Measurements from ENCODE around the gene CORO6. TPM values are rescaled to one million over a fixed set of nuclear protein-coding genes. Genes with fewer than 3 reads are reported as not detected.

Gene CORO6
- total and polyA plus RNA-seq, 2 of the 4 experiments (the other 2 are of a cell fraction), result 3.4 to 7.6 TPM

GRCh38 chr17:29594519-29595090 is 28.1 kb downstream of the CORO6 start:
- no peaks in the 10 kb centered on the region for H3K36me3 ChIP-seq (ENCODE audit: control insufficient read depth, insufficient read depth, low read length)
- in situ Hi-C loops (cut with MboI; ENCODE audit: low sequenced_read_pairs), result no loop called here

More at GRCh38 chr17:29594519-29595090, 28.1 kb downstream of the CORO6 start:
- no peak overlapping the region for H3K56ac ChIP-seq (ENCODE audit: extremely low read depth, insufficient read depth, low read length)
- H3K14ac ChIP-seq (replicated peaks; ENCODE audit: low read depth, low read length), result no peak overlapping the region
- no peak overlapping the region for H3K4ac ChIP-seq (ENCODE audit: low read depth, low read length)
- H3K79me1 ChIP-seq (ENCODE audit: low read depth in 1 of 2, low read length in 2 of 2), result peaks cover 0 to 22% of the 10 kb centered on the region in 2 experiments
- no peak overlapping the region for H2AK5ac ChIP-seq (ENCODE audit: low read depth, low read length)
- H2AFZ ChIP-seq (replicated peaks; ENCODE audit: low read length, poor library complexity), result peak overlapping the region; percentile 89
- no peak overlapping the region for H2BK120ac ChIP-seq (ENCODE audit: low read depth, low read length)
- DNase-seq, result no peak
- dilution Hi-C loops (cut with HindIII; ENCODE audit: low sequenced_read_pairs, unreplicated experiment) (no loop called here), intact Hi-C loops (cut with micrococcal nuclease) (no loop called here)
- BruUV-seq (replicated peaks), result no TSS peak
- H4K8ac ChIP-seq (ENCODE audit: low read depth in 2 of 2, low read length in 2 of 2), result no peak overlapping the region
- POLR2A ChIA-PET (ENCODE audit: unreplicated experiment), result interaction anchor here (0.6 kb wide), 1 partner anchor 640 kb away, joined by 3 read pairs; no protein-coding TSS in a partner anchor
- peaks cover 2% of the 10 kb centered on the region; the same call in 1 of the 2 replicates for H3K27me3 ChIP-seq (ENCODE audit: control insufficient read depth, insufficient read depth, low read length)
- no peak overlapping the region for H3K4me3 ChIP-seq (ENCODE audit: insufficient read depth, low read depth, low read length)
- no peak overlapping the region for H3K18ac ChIP-seq (ENCODE audit: low read depth, low read length)
- H3K4me1 ChIP-seq (ENCODE audit: control insufficient read depth, insufficient read depth, low read length), result peaks cover 30% of the 10 kb centered on the region
- H3K27ac ChIP-seq (ENCODE audit: insufficient read depth, low read length), result no peak overlapping the region
- H4K20me1 ChIP-seq (ENCODE audit: insufficient read depth, low read length), result peaks cover 36% of the 10 kb centered on the region
- H2BK20ac ChIP-seq (ENCODE audit: low read depth, low read length), result no peak overlapping the region
- no peak overlapping the region for H2BK15ac ChIP-seq (ENCODE audit: low read depth, low read length)
- CTCF ChIA-PET, result interaction anchor here (1.2 kb wide), 1 partner anchor 23 kb away, joined by 3 read pairs; no protein-coding TSS in a partner anchor
- no peak overlapping the region; the same call in 1 of the 2 replicates for H3K23ac ChIP-seq (ENCODE audit: low read depth, low read length)
- 53% methylated on average over 3 of the region's 11 CpGs; no CpG with 5 or more reads in 1 of the 2 experiments for WGBS, 2 experiments (ENCODE audit: extremely low coverage in 2 of 2, insufficient read length in 1 of 2)
- no peaks in the 10 kb centered on the region; the same call in 1 of the 2 replicates for H3K9me1 ChIP-seq (ENCODE audit: insufficient read depth, low read length)
- TF ChIP-seq NFE2L2 (IDR thresholded peaks at IDR 0.05; ENCODE audit: low read depth, low read length) (no peak), POLR2A (IDR thresholded peaks at IDR 0.05; ENCODE audit: low read depth, low read length) (no peak), MAFK (IDR thresholded peaks at IDR 0.05; ENCODE audit: low read depth, low read length) (no peak), RCOR1 (IDR thresholded peaks at IDR 0.05; ENCODE audit: insufficient replicate concordance, low read length) (no peak), CTCF (conservative IDR thresholded peaks at IDR 0.05; ENCODE audit: low read depth, low read length) (no peak), CEBPB (IDR thresholded peaks at IDR 0.05; ENCODE audit: low read depth, low read length) (no peak), USF2 (IDR thresholded peaks at IDR 0.05; ENCODE audit: low read depth, low read length) (no peak)
- H4K5ac ChIP-seq (ENCODE audit: low read depth, low read length), result no peak overlapping the region
- H4K91ac ChIP-seq (ENCODE audit: insufficient read depth, low read depth, low read length), result no peak overlapping the region
- H3K4me2 ChIP-seq (ENCODE audit: low read depth, low read length), result no peak overlapping the region; the same call in 1 of the 2 replicates
- ATAC-seq (ENCODE audit: low read depth), result no peak
- H2BK5ac ChIP-seq (ENCODE audit: low read depth, low read length, poor library complexity, severe bottlenecking), result no peak overlapping the region
- no peak overlapping the region for H3K9ac ChIP-seq (ENCODE audit: low read depth, low read length)
- H3K9me3 ChIP-seq (ENCODE audit: control insufficient read depth, insufficient read depth, low read length), result no peaks in the 10 kb centered on the region
- H2AK9ac ChIP-seq (replicated peaks; ENCODE audit: low read depth, low read length, poor library complexity), result peak overlapping the region; percentile 75
